Neural cell (in vitro differentiated cells): Measurements from ENCODE around the gene ROR1.

Experiments used
- CTCF ChIP-seq: fragments of 450-650 bp; IDR thresholded peaks from 2 replicates; pipeline ENCODE4 v1.5.1; 2014; ENCODE audit warnings: antibody characterized with exemption, mild to moderate bottlenecking, moderate library complexity; ENCODE audit not compliant: poor library complexity, severe bottlenecking
- EP300 ChIP-seq: fragments of 450-650 bp; conservative IDR thresholded peaks from 2 replicates; pipeline ENCODE4 v1.6.1; 2014; ENCODE audit warnings: antibody characterized with exemption, mild to moderate bottlenecking, moderate library complexity; ENCODE audit not compliant: poor library complexity, severe bottlenecking
- EZH2 ChIP-seq: fragments of 200-600, 300-800 bp; shearing (Covaris generic), sonication (generic); IDR thresholded peaks from 2 replicates; pipeline ENCODE4 v1.6.1; 2014; ENCODE audit warnings: antibody characterized with exemption, low read length, borderline replicate concordance, mild to moderate bottlenecking; ENCODE audit not compliant: insufficient read depth, poor library complexity, severe bottlenecking
- MXI1 ChIP-seq: fragments of 450-650 bp; conservative IDR thresholded peaks from 2 replicates; pipeline ENCODE4 v1.6.1; 2014; ENCODE audit warnings: antibody characterized with exemption, mild to moderate bottlenecking; ENCODE audit not compliant: poor library complexity, severe bottlenecking
- POLR2AphosphoS5 ChIP-seq: IDR thresholded peaks from 2 replicates; pipeline ENCODE4 v1.6.1; 2012
- RAD21 ChIP-seq: fragments of 450-650 bp; conservative IDR thresholded peaks from 2 replicates; pipeline ENCODE4 v1.6.1; 2014; ENCODE audit warnings: antibody characterized with exemption, mild to moderate bottlenecking, moderate library complexity
- REST ChIP-seq: IDR thresholded peaks from 2 replicates; pipeline ENCODE4 v1.6.1; 2012; ENCODE audit warnings: borderline replicate concordance
- SMC3 ChIP-seq: fragments of 450-650 bp; conservative IDR thresholded peaks from 2 replicates; pipeline ENCODE4 v1.6.1; 2014; ENCODE audit warnings: antibody characterized with exemption, mild to moderate bottlenecking, moderate library complexity; ENCODE audit not compliant: poor library complexity

GRCh38 chr1:63911049-63911448, 137.2 kb downstream of the ROR1 start:
- TF ChIP-seq CTCF (no peak), MXI1 (no peak), EP300 (no peak), EZH2 (no peak), POLR2AphosphoS5 (no peak), REST (no peak), RAD21 (no peak), SMC3 (no peak)
